HUES48 (cell line): ENCODE results near the gene PALM3.
"Not testable (repeated sequence)": the region's sequence is repeated elsewhere in the genome, so short reads cannot be mapped to it uniquely, and the experiment has no call there.

Experiments used
- H3K27ac ChIP-seq: one replicate; pipeline ENCODE4 v1.7.0; 2013; ENCODE audit warnings: low read depth, low read length, inconsistent platforms
- H3K27me3 ChIP-seq: 2 replicates; pipeline ENCODE4 v1.6.1; 2013; ENCODE audit warnings: mild to moderate bottlenecking, low read length; ENCODE audit not compliant: control insufficient read depth, insufficient read depth
- H3K36me3 ChIP-seq: 2 replicates; pipeline ENCODE4 v1.6.1; 2013; ENCODE audit warnings: low read length; ENCODE audit not compliant: control insufficient read depth, insufficient read depth
- H3K4me1 ChIP-seq: 2 replicates; pipeline ENCODE4 v1.6.1; 2013; ENCODE audit warnings: mild to moderate bottlenecking, low read length; ENCODE audit not compliant: control insufficient read depth, insufficient read depth
- H3K4me3 ChIP-seq: 2 replicates; pipeline ENCODE4 v1.5.1; 2013; ENCODE audit warnings: mild to moderate bottlenecking, low read depth, low read length
- H3K9ac ChIP-seq: 2 replicates; pipeline ENCODE4 v1.6.1; 2013; ENCODE audit warnings: mild to moderate bottlenecking, low read depth, low read length, moderate library complexity
- H3K9me3 ChIP-seq: 2 replicates; pipeline ENCODE4 v1.6.1; 2013; ENCODE audit warnings: low read length; ENCODE audit not compliant: control insufficient read depth, insufficient read depth

Gene PALM3

GRCh38 chr19:14026652-14027192 is 35.2 kb downstream of the PALM3 start:
- not testable (repeated sequence) for H3K4me3 ChIP-seq

DNA sequence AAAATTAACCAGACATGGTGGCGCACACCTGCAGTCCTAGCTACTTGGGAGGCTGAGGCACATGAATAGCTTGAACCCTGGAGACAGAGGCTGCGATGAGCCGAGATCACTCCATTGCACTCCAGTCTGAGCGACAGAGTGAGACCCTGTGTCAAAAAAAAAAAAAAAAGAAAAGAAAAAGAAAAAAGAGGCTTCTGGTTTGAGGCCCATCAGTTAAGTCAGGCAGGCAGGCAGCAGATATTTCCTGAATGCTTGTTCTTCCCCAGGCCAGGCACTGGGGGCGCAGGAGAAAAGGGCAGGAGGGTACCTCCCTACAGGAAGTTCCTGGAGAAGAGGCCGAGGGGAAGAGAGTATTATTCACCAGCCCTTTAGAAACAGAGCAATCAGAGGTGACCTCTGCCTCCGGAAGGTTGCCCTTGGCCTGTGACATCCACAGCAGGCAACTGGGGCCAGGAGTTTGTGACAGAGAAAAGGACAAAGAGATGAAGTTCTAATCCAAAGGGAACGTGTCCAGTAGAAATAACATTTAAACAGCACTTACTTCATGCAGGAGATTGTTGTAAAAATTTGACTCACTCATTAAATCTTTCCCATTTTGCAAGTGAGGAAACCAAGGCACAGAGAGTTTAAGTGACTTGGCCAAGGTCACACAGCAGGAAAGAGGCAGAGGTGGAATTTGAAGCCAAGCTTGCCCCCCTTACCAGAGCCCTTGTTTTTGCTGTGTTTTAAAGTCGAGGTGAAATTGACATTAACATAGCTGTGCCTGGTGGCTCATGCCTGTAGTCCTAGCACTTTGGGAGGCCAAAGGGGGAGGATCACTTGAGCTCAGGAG is 38.3 kb downstream of the PALM3 start:
- Histone ChIP-seq H3K9ac (no peak overlapping the region), H3K27ac (peak overlapping the region; percentile 74), H3K4me1 (peaks cover 3% of the 10 kb centered on the region; the same call in 1 of the 2 replicates), H3K36me3 (no peaks in the 10 kb centered on the region), H3K27me3 (no peaks in the 10 kb centered on the region), H3K9me3 (no peaks in the 10 kb centered on the region), H3K4me3 (no peak overlapping the region)

More at GRCh38 chr19:14026652-14027192, 35.2 kb downstream of the PALM3 start:
- not testable (repeated sequence) for H3K4me1 ChIP-seq, H3K27me3 ChIP-seq, H3K36me3 ChIP-seq, H3K9ac ChIP-seq, H3K9me3 ChIP-seq, H3K27ac ChIP-seq

DNA sequence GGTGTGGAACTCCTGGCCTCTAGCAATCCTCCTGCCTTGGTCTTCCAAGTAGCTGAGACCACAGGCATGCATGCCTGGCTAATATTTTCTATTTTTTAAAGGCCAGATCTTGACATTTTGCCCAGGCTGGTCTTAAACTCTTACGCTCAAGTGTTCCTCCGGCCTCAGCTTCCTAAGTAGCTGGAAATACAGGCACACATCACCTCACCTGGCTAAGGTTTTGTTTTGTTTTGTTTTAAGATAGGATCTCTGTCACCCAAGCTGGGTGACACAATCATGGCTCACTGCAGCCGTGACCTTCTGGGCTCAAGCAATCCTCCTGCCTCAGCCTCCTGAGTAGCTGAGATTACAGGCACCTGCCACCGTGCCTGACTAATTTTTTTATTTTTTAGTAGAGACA is 39.4 kb downstream of the PALM3 start:
- H3K4me3 ChIP-seq: no peak overlapping the region
- no peaks in the 10 kb centered on the region for H3K36me3 ChIP-seq
- no peak overlapping the region for H3K9ac ChIP-seq
- H3K27me3 ChIP-seq: no peaks in the 10 kb centered on the region
- H3K4me1 ChIP-seq: peaks cover 3% of the 10 kb centered on the region; the same call in 1 of the 2 replicates
- no peaks in the 10 kb centered on the region for H3K9me3 ChIP-seq
- no peak overlapping the region for H3K27ac ChIP-seq

DNA sequence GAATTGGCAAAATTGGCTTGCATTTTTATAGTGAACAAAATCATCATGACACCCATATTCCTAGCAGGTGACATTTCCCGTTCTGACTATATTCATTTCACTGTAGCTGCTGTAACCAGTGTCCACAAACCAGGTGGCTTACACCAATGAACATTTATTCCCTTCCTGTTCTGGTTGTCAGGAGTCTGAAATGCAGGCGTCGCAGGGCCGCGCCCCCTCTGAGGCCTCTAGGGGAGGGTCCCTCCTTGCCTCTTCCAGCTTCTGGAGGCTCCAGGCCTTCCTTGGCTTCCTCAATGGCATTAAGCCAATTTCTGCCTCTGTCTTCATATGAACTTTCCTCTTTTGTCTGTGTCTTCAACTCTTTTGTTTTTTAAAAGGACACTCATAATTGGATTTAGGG is 40.4 kb downstream of the PALM3 start:
- no peak overlapping the region for H3K27ac ChIP-seq
- H3K4me3 ChIP-seq: no peak overlapping the region
- no peaks in the 10 kb centered on the region for H3K27me3 ChIP-seq
- peaks cover 3% of the 10 kb centered on the region; the same call in 1 of the 2 replicates for H3K4me1 ChIP-seq
- no peaks in the 10 kb centered on the region for H3K36me3 ChIP-seq
- no peaks in the 10 kb centered on the region for H3K9me3 ChIP-seq
- H3K9ac ChIP-seq: no peak overlapping the region

DNA sequence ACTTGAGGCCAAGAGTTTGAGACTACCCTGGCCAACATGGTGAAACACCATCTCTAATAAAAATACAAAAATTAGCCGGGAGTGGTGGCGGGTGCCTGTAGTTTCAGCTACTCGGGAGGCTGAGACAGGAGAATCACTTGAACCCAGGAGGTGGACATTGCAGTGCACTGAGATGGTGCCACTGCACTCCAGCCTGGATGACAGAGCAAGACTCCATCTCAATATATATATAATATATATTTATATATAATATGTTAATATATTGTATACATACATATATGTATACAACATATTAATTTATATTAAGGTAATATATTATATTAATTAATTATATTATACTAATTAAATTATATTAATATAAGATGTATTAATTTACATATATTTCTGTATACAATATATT is 42.1 kb downstream of the PALM3 start:
- not testable (repeated sequence) for H3K27ac ChIP-seq, H3K27me3 ChIP-seq, H3K36me3 ChIP-seq, H3K4me1 ChIP-seq, H3K9ac ChIP-seq, H3K9me3 ChIP-seq, H3K4me3 ChIP-seq

DNA sequence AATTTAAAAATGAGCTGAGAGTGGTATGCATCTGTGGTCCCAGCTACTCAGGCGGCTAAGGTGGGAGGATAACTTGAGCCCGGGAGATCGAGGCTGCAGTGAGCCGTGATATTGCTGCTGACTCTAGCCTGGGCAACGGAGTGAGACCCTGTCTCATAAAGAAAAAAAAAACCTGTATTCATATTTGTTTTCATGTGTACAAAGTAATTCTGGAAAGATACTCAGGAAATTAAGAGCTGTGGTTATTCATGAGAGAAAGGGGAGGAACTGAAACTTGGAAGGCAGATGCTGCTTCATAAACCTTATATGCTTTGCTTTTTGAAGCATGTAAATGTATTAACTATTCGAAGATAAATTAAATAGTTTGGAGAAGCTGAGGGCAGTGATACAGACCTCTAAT is 42.8 kb downstream of the PALM3 start:
- no peak overlapping the region for H3K27ac ChIP-seq
- no peaks in the 10 kb centered on the region for H3K36me3 ChIP-seq
- no peaks in the 10 kb centered on the region for H3K9me3 ChIP-seq
- H3K9ac ChIP-seq: no peak overlapping the region
- peaks cover 3% of the 10 kb centered on the region; the same call in 1 of the 2 replicates for H3K4me1 ChIP-seq
- H3K27me3 ChIP-seq: no peaks in the 10 kb centered on the region
- no peak overlapping the region for H3K4me3 ChIP-seq

- Histone ChIP-seq H3K4me1 (no peaks in the 10 kb centered on the region), H3K36me3 (no peaks in the 10 kb centered on the region), H3K27ac (no peak overlapping the region), H3K4me3 (no peak overlapping the region), H3K9ac (no peak overlapping the region), H3K27me3 (no peaks in the 10 kb centered on the region), H3K9me3 (no peaks in the 10 kb centered on the region)
These were observed 46.3 kb downstream of the PALM3 start for GRCh38 chr19:14015524-14016035.

- Histone ChIP-seq H3K27ac (no peak overlapping the region), H3K4me1 (no peaks in the 10 kb centered on the region), H3K4me3 (no peak overlapping the region), H3K27me3 (no peaks in the 10 kb centered on the region), H3K9me3 (no peaks in the 10 kb centered on the region), H3K36me3 (no peaks in the 10 kb centered on the region), H3K9ac (no peak overlapping the region)
These were observed 49.4 kb downstream of the PALM3 start for GRCh38 chr19:14012378-14012915.

DNA sequence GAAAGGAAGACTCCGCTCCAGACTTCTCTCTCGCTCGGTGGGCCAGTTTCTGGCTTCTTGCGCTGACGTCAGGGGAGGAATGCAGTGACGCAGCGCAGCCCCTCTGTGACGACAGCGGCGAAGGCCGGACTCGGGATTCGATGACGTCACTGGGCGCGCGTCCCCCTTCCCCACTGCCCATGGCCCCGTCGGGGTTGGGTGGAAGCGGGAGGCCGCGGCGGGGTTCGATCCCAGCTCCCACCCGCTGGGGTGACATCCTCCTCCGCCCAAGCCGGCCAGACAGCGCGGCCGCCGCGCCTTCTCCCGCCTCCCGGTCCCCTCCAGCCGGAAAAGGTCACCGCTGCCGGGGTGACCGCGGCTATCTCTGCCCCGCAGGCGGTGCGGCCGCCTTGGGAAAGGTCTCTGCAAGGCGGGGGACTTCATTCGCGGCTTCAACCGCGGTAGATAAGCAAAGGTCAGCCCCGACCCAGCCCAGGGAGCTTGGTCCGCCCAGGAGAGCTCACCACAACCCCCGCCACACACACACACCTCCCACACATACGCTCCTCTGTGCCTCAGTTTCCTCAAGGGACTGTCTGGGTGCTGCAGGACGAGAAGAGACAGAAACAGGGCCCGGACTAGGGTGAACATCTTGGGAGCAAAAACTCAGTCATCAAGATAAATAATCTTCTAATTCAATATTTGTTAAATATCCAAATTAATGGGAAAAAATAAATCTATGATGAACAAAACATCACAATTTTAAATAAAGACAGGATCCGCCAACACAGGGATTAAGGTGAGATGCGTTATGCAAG is 54.9 kb downstream of the PALM3 start:
- Histone ChIP-seq H3K36me3 (no peaks in the 10 kb centered on the region), H3K9me3 (no peaks in the 10 kb centered on the region), H3K27me3 (no peaks in the 10 kb centered on the region), H3K9ac (peak overlapping the region; percentile 83), H3K4me3 (peak overlapping the region; percentile 78), H3K27ac (peak overlapping the region; percentile 99), H3K4me1 (peaks cover 5% of the 10 kb centered on the region; the same call in 1 of the 2 replicates)

GRCh38 chr19:14006085-14006765 is 55.7 kb downstream of the PALM3 start, which contains the start of gene RFX1:
Gene RFX1 (minus strand): TSS chr19:14006320. CDS start chr19:13993843, 12,477 bp downstream.
- peaks cover 5% of the 10 kb centered on the region; the same call in 1 of the 2 replicates for H3K4me1 ChIP-seq
- H3K9ac ChIP-seq: peak within 1 kb of the TSS; percentile 83
- H3K4me3 ChIP-seq: peak within 1 kb of the TSS; percentile 78
- peak within 1 kb of the TSS; percentile 99 for H3K27ac ChIP-seq
- H3K27me3 ChIP-seq: no peaks in the 10 kb centered on the region
- H3K36me3 ChIP-seq: no peaks in the 10 kb centered on the region
- H3K9me3 ChIP-seq: no peaks in the 10 kb centered on the region
